DMS53 treated with DMSO at 0.1 percent for 48 hours (cell line): Measurements from ENCODE around the gene PKNOX2.

Experiments
- DNase-seq: peaks from one replicate; lab custom pipeline; 2025; ENCODE audit not compliant: unreplicated experiment; lab: John Stamatoyannopoulos, UW

PKNOX2 gene

GRCh38 chr11:125171974-125172373 lies 7.4 kb downstream of the PKNOX2 start:
- DNase-seq, result no peak

GRCh38 chr11:125173027-125173426 lies 8.5 kb downstream of the PKNOX2 start:
- DNase-seq, result no peak

- DNase-seq, result no peak
These were observed 9.0 kb downstream of the PKNOX2 start for GRCh38 chr11:125173556-125173955.

GRCh38 chr11:125174057-125174456 lies 9.5 kb downstream of the PKNOX2 start:
- DNase-seq, result no peak

GRCh38 chr11:125174686-125175085 lies 10.1 kb downstream of the PKNOX2 start:
- no peak for DNase-seq

- no peak for DNase-seq
These were observed 10.6 kb downstream of the PKNOX2 start for GRCh38 chr11:125175166-125175565.

- no peak for DNase-seq
These were observed 11.5 kb downstream of the PKNOX2 start for GRCh38 chr11:125175896-125176575.

- DNase-seq, result no peak
These were observed 12.3 kb downstream of the PKNOX2 start for GRCh38 chr11:125176866-125177265.

- DNase-seq, result no peak
These were observed 13.0 kb downstream of the PKNOX2 start for GRCh38 chr11:125177543-125177942.

- DNase-seq, result no peak
These were observed 14.8 kb downstream of the PKNOX2 start for GRCh38 chr11:125179346-125179745.

- DNase-seq, result no peak
These were observed 15.3 kb downstream of the PKNOX2 start for GRCh38 chr11:125179895-125180294.

GRCh38 chr11:125180413-125181305 lies 16.1 kb downstream of the PKNOX2 start:
- no peak for DNase-seq

GRCh38 chr11:125182573-125182972 lies 18.0 kb downstream of the PKNOX2 start:
- DNase-seq, result no peak

GRCh38 chr11:125183641-125184040 lies 19.1 kb downstream of the PKNOX2 start:
- DNase-seq, result no peak

GRCh38 chr11:125188021-125188420 lies 23.5 kb downstream of the PKNOX2 start:
- DNase-seq, result no peak

- no peak for DNase-seq
These were observed 26.0 kb downstream of the PKNOX2 start for GRCh38 chr11:125190566-125190965.

GRCh38 chr11:125192183-125192582 lies 27.6 kb downstream of the PKNOX2 start:
- no peak for DNase-seq

GRCh38 chr11:125192717-125193415 lies 28.3 kb downstream of the PKNOX2 start:
- DNase-seq, result no peak

GRCh38 chr11:125193416-125193726 lies 28.8 kb downstream of the PKNOX2 start:
- DNase-seq, result no peak

GRCh38 chr11:125193841-125194240 lies 29.3 kb downstream of the PKNOX2 start:
- DNase-seq, result no peak

- DNase-seq, result no peak
These were observed 35.4 kb downstream of the PKNOX2 start for GRCh38 chr11:125199915-125200314.

GRCh38 chr11:125200441-125200840 lies 35.9 kb downstream of the PKNOX2 start:
- DNase-seq, result no peak
